ENCODE measurements around the gene NCEH1. TPM values are rescaled to one million over a fixed set of nuclear protein-coding genes. Genes with fewer than 3 reads are reported as not detected.

NCEH1 gene
- total RNA-seq, 1 donor from 2014 or later = 7.6 TPM

GRCh38 chr3:172648747-172649146, 62.1 kb downstream of the NCEH1 start:
- intact Hi-C loops (cut with micrococcal nuclease) = no loop called here

DNA sequence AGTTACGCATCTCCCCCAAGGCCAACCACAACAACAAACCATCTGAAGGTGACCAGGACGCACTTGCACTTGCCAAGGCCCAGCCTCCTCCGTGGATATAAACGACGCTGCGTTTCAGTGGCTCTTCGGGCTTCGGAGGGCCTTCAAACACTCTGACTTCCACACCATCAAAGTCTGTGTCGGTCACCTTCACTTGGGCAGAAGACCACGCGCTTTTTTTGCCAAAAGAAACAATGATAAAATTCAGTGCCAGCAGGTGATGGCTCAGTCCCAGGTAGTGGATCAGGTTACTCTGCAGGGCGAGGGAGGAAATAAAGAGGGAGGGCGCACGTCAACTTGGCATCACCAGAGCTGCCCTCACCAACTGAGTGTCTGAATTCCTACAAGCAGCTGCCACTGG, 63.0 kb downstream of the NCEH1 start:
- intact Hi-C loops (cut with micrococcal nuclease) = no loop called here

DNA sequence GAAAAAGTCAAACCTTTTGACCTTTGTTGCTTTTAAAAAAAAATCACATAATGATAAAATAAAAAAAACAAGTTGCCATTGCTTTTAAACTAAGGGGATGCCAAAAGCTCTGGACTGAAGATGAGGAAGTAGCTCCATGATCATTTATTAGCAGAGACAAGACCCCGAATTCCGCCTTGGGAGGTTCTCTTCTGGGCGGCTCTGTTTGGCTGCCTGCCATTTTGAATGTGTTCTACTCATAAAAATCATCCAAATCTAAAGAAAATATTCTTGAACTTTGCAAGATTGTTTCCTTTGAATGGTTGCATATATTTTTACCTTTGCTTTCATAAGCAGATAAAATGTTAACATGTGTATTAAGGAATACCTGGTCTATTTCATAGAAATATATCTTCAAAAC, 63.8 kb downstream of the NCEH1 start:
- intact Hi-C loops (cut with micrococcal nuclease) = no loop called here

- intact Hi-C loops (cut with micrococcal nuclease) = no loop called here
These were observed 64.3 kb downstream of the NCEH1 start for GRCh38 chr3:172646439-172647015.

- intact Hi-C loops (cut with micrococcal nuclease) = no loop called here
These were observed 66.6 kb downstream of the NCEH1 start for GRCh38 chr3:172644258-172644657.

- intact Hi-C loops (cut with micrococcal nuclease) = no loop called here
These were observed 67.2 kb downstream of the NCEH1 start for GRCh38 chr3:172643506-172644179.

DNA sequence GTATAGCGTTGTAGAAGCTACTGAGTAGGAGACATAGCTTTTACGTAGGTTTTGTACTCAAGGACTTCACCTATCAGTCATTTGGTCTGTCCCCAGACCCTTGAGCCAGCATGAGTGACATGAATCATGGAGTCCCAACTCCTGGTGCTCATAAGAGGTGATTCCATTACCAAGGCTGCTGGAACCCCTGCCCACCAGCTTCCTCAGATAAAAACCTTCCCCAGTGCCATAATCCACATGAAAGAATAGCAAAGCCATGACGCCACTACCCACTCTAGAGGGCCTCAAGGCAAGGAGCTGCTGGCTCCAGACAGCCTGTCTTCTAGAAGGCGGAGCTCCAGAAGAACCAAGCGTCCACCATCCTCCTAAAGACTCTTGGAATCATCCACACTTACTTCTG, 69.6 kb downstream of the NCEH1 start:
- intact Hi-C loops (cut with micrococcal nuclease) = no loop called here

GRCh38 chr3:172640751-172641150, 70.1 kb downstream of the NCEH1 start:
- intact Hi-C loops (cut with micrococcal nuclease) = no loop called here

GRCh38 chr3:172635588-172635987, 75.3 kb downstream of the NCEH1 start:
- intact Hi-C loops (cut with micrococcal nuclease) = no loop called here

DNA sequence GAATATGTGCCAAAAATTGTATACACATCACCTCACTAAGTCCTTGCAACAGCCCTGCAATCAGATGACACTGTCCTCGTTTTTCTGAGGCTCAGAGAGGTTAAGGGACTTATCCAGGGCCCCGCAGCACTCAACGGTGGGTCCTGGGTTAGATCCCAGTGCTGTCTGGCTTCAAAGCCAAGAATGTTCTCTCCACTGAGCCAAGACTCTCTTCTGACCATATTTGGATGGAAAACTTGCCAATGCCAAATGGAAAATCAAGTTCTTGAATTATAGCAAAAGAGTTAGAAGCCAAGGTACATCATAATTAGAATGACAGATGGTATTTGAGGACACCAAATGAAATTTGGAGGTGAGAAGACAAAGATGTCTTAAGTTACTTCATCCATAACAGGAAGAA, 75.9 kb downstream of the NCEH1 start:
- intact Hi-C loops (cut with micrococcal nuclease) = no loop called here

DNA sequence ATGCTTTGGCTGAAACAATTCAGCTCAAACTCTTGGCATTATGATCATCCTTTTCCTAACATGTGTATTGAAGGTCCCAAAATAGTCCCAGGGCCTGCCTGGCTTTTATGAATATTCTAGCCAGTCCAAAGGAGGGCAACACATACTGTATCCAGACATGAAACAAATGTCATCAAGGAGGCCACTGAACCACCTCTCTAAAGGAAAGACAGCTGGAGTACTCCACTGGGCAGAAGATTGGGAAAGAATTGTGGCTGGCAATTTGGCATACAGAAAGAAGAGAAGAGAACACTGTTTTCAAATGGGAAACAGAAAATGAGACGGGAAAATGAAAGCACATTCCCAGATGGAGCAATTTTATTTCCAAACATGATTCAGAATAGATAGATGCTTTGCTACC, 80.6 kb downstream of the NCEH1 start:
- intact Hi-C loops (cut with micrococcal nuclease) = no loop called here

DNA sequence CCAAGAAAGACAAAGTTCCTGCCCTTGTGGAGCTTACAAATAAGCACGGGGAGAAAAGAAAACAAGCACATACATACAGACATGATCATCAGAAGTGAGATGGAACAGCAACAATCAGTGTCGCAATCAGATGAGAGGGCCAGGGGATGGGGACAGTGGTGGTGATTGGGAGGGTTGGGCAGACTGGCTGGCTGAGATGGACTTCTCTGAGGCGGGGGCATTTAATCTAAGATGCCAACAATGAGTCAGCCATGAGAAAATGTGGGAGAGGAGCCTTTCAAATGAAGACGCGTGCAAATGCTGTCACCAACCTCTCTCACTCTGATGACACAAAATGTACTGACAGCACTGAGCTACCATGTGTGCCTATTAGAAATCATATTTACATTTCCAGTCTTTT, 81.4 kb downstream of the NCEH1 start:
- intact Hi-C loops (cut with micrococcal nuclease) = no loop called here

- intact Hi-C loops (cut with micrococcal nuclease) = no loop called here
These were observed 83.6 kb downstream of the NCEH1 start for GRCh38 chr3:172627057-172627809.

GRCh38 chr3:172626021-172626640, 84.7 kb downstream of the NCEH1 start:
- intact Hi-C loops (cut with micrococcal nuclease) = no loop called here

GRCh38 chr3:172625404-172625803, 85.5 kb downstream of the NCEH1 start:
- intact Hi-C loops (cut with micrococcal nuclease) = no loop called here

DNA sequence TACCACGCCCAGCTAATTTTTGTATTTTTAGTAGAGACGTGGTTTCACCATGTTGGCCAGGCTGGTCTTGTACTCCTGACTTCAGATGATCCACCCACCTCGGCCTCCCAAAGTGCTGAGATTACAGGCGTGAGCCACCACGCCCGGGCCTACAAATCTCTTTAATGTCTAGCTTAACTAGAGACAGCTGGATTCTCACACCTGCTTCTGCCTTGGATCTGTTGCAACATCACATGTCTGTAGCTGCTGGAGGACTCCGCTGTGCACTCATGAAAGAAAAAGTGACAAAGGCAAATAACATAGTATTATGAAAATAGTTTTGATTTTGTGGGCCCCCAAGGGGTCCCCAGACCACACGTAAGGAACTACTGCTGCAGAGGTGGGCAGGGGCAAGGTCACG, 85.9 kb downstream of the NCEH1 start:
- intact Hi-C loops (cut with micrococcal nuclease) = loop anchor here (5.0 kb wide), 1 partner anchor 42 kb away; no protein-coding TSS in a partner anchor

- intact Hi-C loops (cut with micrococcal nuclease) = loop anchor here (2.0 to 5.0 kb wide), 2 partner anchors 26 to 44 kb away; no protein-coding TSS in a partner anchor
These were observed 87.8 kb downstream of the NCEH1 start for GRCh38 chr3:172622916-172623700.

- intact Hi-C loops (cut with micrococcal nuclease) = loop anchor here (2.0 to 5.0 kb wide), 2 partner anchors 25 to 45 kb away; no protein-coding TSS in a partner anchor
These were observed 88.7 kb downstream of the NCEH1 start for GRCh38 chr3:172622156-172622555.

DNA sequence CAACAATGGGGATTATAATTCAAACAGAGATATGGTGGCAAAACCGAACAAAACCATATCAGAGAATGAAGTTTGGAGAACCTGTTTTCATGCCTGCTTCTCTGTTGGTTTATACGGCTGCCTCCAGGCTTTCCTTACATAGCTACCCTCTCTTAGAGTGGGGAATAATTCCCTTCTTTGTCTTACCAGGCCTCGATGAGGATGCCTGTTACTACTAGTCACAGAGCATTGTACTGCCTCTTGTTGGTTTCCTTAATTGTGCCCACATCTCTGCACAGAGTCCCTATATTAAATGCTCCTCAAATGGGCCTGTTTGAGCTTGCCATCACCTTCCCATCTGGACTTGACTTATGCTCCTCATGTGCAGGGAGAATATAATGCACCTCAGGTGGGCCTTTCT, 92.9 kb downstream of the NCEH1 start:
- intact Hi-C loops (cut with micrococcal nuclease) = no loop called here

GRCh38 chr3:172617013-172617706, 93.7 kb downstream of the NCEH1 start:
- intact Hi-C loops (cut with micrococcal nuclease) = no loop called here

Data from T-helper 2 cell treated with Interferon-gamma antibody and Interleukin-4, amounts not matched to agents 100 ng/mL and 5 ng/mL, for 36 hours (primary cell).